ENCODE data around the gene COQ4.

The COQ4 gene

DNA sequence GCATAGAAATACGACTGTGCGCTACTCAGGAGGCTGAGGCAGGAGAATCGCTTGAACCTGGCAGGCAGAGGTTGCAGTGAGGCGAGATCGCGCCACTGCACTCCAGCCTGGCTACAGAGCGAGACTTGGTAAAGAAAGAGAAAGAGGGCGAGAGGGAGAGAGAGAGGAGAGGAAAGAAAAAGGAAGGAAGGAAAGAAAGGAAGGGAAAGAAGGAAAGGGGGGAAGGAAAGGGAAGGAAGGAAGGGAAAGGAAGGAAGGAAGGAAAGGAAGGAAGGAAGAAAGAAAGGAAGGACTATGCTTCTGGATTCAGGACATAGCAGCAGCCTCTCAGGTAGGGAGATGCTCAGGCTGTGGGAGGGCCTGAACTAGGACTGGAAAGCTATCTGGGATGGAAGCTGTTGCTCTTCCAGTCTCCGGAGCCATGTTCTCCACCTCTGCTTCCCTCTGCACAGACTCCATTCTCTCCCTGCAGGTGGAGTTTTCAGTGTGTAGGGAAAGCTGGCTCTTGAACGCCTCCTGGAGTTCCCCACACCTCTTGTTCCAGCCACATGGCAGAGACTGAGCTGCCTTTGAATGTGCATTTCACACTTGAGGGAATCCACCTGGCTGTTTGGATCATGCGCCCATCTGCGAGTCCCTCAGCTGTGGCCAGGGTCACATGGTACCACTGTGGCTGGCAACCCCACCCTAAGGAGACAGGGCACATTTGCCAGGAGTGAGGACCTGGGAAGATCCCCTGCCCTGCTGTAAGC, 37.4 kb upstream of the COQ4 start:
- no peaks in the 10 kb centered on the region for H3K27me3 ChIP-seq (ENCODE audit: insufficient read depth, low read depth)
- no peak overlapping the region for H2AFZ ChIP-seq (ENCODE audit: low read depth)
- peaks cover 3% of the 10 kb centered on the region for H3K4me1 ChIP-seq (ENCODE audit: low read depth, poor library complexity, severe bottlenecking)
- H3K9ac ChIP-seq, result no peak overlapping the region
- no peak overlapping the region for H3K4me3 ChIP-seq (IDR thresholded peaks at IDR 0.05; ENCODE audit: insufficient read depth, low read depth, low read length)
- no peak overlapping the region for H3K4me2 ChIP-seq
- H3K27ac ChIP-seq, result no peak overlapping the region
- TF ChIP-seq, protein P1, sequence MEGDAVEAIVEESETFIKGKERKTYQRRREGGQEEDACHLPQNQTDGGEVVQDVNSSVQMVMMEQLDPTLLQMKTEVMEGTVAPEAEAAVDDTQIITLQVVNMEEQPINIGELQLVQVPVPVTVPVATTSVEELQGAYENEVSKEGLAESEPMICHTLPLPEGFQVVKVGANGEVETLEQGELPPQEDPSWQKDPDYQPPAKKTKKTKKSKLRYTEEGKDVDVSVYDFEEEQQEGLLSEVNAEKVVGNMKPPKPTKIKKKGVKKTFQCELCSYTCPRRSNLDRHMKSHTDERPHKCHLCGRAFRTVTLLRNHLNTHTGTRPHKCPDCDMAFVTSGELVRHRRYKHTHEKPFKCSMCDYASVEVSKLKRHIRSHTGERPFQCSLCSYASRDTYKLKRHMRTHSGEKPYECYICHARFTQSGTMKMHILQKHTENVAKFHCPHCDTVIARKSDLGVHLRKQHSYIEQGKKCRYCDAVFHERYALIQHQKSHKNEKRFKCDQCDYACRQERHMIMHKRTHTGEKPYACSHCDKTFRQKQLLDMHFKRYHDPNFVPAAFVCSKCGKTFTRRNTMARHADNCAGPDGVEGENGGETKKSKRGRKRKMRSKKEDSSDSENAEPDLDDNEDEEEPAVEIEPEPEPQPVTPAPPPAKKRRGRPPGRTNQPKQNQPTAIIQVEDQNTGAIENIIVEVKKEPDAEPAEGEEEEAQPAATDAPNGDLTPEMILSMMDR (conservative IDR thresholded peaks at IDR 0.05; ENCODE audit: low read depth, low read length), result no peak
- no peaks in the 10 kb centered on the region for H3K79me2 ChIP-seq (ENCODE audit: insufficient read depth, low read depth)
- no peaks in the 10 kb centered on the region for H4K20me1 ChIP-seq (ENCODE audit: insufficient read depth)
- no peaks in the 10 kb centered on the region for H3K36me3 ChIP-seq (ENCODE audit: insufficient read depth)

DNA sequence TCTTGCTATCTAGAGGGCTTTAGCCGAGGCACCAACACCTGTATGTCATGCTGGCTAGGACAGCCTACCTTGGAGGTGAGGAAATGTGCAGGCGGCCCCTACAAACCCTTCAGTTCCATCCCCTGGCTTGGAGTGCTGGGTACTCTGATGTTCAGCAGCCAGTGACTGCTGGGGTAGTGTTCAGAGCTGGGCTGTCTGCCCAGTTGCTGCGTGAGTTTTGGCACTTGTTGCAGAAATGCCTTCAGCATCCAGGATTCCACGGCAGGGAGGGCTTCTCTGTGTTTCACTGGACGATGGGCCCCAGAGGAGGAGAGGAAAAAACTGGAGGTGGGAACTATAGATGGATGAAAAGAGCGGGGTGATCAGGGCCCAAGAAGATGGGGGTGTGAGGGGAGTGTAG, 36.2 kb upstream of the COQ4 start:
- Histone ChIP-seq H3K27ac (no peak overlapping the region), H2AFZ (ENCODE audit: low read depth) (no peak overlapping the region), H3K36me3 (ENCODE audit: insufficient read depth) (no peaks in the 10 kb centered on the region), H3K4me2 (no peak overlapping the region), H3K79me2 (ENCODE audit: insufficient read depth, low read depth) (no peaks in the 10 kb centered on the region), H3K27me3 (ENCODE audit: insufficient read depth, low read depth) (no peaks in the 10 kb centered on the region), H3K4me3 (IDR thresholded peaks at IDR 0.05; ENCODE audit: insufficient read depth, low read depth, low read length) (no peak overlapping the region), H3K9ac (no peak overlapping the region), H3K4me1 (ENCODE audit: low read depth, poor library complexity, severe bottlenecking) (peaks cover 3% of the 10 kb centered on the region), H4K20me1 (ENCODE audit: insufficient read depth) (no peaks in the 10 kb centered on the region)
- TF ChIP-seq, protein P1 (conservative IDR thresholded peaks at IDR 0.05; ENCODE audit: low read depth, low read length), result no peak

DNA sequence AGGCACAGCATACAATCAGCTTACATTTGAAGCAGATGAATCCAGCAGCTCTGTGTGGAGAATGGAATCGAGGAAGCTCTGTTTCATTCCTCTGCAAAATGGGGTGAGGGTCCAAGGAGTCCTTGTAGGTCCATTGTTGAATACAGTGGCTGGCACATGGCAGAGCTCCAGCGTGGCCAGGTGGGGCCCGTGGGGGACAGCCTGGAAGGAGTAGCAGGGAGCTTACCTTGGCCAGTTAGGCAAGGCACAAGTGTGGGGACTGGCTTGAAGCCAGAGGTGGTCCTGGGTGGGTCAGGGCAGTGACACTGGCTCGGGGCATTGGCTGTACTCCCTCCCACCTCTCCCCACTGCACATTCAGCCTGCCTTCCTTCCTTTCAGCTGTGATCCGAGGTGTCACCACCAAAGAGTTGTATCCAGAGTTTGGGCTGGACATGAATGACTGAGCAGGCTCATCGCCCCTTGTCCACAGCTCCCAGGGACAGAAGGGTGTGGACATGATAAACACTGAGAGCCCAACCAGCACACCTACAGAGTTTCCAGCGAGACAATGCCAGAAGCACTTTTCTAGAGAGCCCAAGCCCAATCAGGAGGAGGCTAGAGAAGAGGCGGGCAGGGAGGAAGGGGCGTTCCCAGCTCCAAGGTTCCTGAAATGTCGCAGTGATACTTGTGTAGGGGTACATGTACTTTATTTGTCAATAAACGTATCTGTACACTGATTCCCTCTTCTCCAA, 34.2 kb upstream of the COQ4 start:
- Histone ChIP-seq H3K4me1 (ENCODE audit: low read depth, poor library complexity, severe bottlenecking) (peaks cover 3% of the 10 kb centered on the region), H3K4me2 (no peak overlapping the region), H3K27me3 (ENCODE audit: insufficient read depth, low read depth) (no peaks in the 10 kb centered on the region), H2AFZ (ENCODE audit: low read depth) (no peak overlapping the region), H3K79me2 (ENCODE audit: insufficient read depth, low read depth) (no peaks in the 10 kb centered on the region), H3K27ac (no peak overlapping the region), H3K4me3 (IDR thresholded peaks at IDR 0.05; ENCODE audit: insufficient read depth, low read depth, low read length) (no peak overlapping the region), H4K20me1 (ENCODE audit: insufficient read depth) (no peaks in the 10 kb centered on the region), H3K9ac (no peak overlapping the region), H3K36me3 (ENCODE audit: insufficient read depth) (no peaks in the 10 kb centered on the region)
- TF ChIP-seq, protein P1 (conservative IDR thresholded peaks at IDR 0.05; ENCODE audit: low read depth, low read length), result no peak

DNA sequence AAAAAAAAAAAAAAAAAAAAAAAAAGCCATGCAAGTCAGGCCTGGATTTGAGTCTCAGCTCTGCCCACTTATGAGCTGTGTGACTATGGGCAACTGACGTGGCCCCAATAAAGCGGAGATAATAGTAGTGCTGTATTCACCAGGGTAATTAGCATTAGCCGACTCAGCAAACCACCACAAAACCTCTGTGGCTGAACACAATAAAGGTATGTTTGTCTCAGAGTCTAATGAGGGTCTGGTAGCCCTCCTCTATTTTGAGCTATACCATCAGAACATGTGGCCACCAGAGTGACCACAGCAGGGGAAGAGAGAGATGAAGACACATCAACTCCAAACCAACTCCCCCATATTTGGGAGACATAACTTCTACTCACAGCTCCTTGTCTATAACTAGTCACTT, 30.6 kb upstream of the COQ4 start:
- Histone ChIP-seq H3K4me2 (no peak overlapping the region), H3K4me1 (ENCODE audit: low read depth, poor library complexity, severe bottlenecking) (peaks cover 3% of the 10 kb centered on the region), H3K36me3 (ENCODE audit: insufficient read depth) (no peaks in the 10 kb centered on the region), H3K9ac (no peak overlapping the region), H3K27me3 (ENCODE audit: insufficient read depth, low read depth) (no peaks in the 10 kb centered on the region), H4K20me1 (ENCODE audit: insufficient read depth) (no peaks in the 10 kb centered on the region), H2AFZ (ENCODE audit: low read depth) (no peak overlapping the region), H3K4me3 (IDR thresholded peaks at IDR 0.05; ENCODE audit: insufficient read depth, low read depth, low read length) (no peak overlapping the region), H3K27ac (no peak overlapping the region), H3K79me2 (ENCODE audit: insufficient read depth, low read depth) (no peaks in the 10 kb centered on the region)
- TF ChIP-seq, protein P1 (conservative IDR thresholded peaks at IDR 0.05; ENCODE audit: low read depth, low read length), result no peak
